Measurements from ENCODE around the gene IL11.

The IL11 gene

GRCh38 chr19:55369653-55370304, 484 bp downstream of the IL11 start:
- DNase-seq, result no peak

DNA sequence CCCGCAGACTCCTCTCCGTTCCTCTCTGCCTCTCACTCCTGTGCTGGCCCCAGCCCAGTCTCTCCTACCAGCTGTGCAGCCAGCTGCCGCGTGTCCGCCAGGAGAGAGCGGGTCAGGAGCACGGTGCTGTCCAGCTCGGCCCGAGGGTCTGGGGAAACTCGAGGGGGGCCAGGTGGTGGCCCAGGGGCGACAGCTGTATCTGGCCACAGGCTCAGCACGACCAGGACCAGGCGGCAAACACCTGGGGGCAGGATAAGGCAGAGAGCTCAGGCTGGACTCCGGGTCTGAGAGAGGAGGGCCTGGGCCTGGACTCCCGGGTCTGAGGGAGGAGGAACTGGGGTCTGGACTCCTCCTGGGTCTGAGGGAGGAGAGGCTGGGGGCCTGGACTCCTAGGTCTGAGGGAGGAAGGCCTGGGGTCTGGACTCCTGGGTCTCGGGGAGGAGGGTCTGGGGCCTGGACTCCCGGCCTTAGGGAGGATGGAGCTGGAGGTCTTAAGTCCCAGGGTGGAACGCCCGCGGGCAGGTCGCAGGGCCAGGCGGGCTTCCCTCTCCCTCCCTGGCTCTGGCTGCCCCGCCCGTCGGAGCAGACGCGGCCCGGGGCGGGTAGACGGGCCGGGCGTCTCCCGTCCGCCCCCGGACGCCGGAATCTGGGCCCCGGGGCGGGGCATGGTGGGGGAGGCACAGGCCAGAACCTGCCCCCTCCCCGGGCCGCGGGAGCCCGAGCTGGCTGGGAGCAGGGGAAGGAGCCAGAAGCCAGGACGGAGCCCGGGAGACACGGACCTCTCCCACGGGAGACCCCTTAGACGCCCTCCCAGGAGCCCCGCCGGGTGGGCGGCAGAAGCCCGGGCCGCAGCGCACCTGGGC, 1.3 kb downstream of the IL11 start:
- no peak for DNase-seq

GRCh38 chr19:55368106-55368505, 2.2 kb downstream of the IL11 start:
- no peak for DNase-seq

DNA sequence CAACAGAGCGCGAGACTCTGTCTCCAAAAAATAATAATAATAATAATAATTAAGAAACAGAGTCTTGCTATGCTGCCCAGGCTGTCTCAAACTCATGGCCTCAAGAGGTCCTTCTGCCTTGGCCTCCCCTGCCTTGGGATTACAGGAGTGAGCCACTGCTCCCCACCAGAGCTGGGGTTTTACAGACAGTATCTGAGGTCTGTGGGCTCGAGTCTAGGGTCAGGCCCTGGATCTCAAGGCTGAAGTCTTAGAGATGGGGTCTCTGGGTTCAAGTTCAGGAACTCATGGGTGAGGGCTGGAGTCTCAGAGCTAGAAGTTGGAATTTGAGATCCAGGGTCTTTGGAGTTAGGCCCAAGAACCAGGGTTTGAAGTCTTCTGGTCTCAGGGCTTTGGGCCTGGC, 3.5 kb downstream of the IL11 start:
- DNase-seq, result no peak

GRCh38 chr19:55365964-55366363, 4.3 kb downstream of the IL11 start:
- no peak for DNase-seq

DNA sequence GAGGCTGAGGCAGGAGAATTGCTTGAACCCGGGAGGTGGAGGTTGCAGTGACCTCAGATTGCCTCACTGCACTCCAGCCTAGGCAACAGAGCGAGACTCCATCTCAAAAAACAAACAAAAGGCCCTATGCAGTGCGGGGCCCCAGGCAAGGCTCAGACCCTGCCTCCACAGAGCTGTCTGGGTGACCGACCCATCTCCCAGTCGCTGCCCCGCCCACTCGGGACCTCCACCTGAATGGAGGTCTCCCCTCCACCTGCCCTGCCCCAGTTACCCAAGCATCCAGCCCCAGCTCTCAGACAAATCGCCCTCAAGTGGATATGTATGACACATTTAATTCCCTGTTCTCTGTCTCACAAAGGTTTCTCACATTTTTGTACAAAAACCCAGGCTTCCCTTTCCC, 5.0 kb downstream of the IL11 start:
- DNase-seq, result no peak

- DNase-seq, result no peak
Observed at GRCh38 chr19:55362990-55363716, 7.1 kb downstream of the IL11 start, which contains the start of gene GARIN5B. Gene GARIN5B, minus strand, starts transcription at chr19:55363260. Its CDS starts 194 bp downstream, at chr19:55363066.

- no peak for DNase-seq
Observed at GRCh38 chr19:55362174-55362989, 7.9 kb downstream of the IL11 start.

DNA sequence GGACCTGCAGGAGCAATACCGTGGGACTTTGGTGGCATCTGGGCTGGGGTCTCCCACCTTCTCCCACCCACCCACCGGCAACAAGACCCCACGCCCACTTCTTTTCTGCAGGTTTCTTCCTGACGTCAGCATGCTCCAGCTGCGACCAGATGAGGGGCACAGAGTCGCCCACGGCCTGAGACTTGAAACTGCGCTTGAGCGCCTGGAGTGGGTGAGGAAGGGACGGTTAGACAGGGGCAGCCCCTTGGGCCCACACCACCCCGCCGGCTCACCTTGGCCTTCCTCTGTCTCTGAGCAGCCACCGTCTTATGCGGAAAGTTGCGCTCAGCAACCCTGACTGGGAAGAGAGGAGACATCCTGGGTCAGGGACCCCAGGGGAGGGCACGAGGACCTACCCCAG, 9.4 kb downstream of the IL11 start:
- DNase-seq, result no peak

DNA sequence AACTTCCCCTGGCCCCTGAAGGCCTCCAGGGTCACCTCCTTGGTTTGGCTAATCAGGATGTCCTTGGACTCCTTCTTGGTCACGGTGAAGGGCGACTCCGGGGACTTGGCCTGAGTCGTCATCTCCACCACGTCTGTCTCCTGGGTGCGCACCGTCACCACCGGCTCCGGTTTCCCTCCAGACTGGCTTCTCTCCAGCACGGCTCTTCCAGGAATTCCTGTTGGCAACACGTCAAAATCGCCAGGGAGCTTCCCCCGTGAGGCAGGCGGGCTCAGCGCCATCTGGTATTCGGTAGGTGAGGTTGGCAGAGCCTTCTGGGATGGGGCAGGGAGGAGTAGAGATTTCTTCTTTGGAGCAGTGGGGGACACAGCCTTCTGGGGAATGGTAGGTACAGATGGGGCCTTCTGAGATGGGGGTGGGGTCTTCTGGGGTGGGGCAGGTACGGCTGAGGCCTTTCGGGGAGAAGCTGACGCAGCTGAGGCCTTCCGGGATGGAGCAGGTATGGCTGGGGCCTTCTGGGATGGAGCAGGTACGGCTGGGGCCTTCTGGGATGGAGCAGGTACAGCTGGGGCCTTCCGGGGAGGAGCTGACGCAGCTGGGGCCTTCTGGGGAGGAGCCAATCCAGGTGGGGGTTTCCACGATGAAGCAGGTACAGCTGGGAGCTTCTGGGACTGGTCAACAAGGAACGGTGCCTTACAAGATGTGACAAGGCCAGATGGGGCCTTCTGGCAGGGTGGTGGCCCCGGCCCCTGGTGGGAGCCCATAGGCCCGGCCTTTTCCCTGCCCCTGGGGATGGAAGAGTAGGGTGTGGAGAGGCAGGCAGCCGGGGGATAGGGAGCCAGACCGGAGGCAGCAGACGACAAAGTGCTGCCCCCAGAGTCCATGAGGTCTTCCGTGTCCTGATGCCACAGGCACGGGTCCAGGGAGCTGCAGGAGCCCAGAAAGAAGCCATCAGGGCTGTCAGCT, 11.0 kb downstream of the IL11 start:
- DNase-seq, result no peak

GRCh38 chr19:55358493-55358892, 11.8 kb downstream of the IL11 start:
- DNase-seq, result no peak

DNA sequence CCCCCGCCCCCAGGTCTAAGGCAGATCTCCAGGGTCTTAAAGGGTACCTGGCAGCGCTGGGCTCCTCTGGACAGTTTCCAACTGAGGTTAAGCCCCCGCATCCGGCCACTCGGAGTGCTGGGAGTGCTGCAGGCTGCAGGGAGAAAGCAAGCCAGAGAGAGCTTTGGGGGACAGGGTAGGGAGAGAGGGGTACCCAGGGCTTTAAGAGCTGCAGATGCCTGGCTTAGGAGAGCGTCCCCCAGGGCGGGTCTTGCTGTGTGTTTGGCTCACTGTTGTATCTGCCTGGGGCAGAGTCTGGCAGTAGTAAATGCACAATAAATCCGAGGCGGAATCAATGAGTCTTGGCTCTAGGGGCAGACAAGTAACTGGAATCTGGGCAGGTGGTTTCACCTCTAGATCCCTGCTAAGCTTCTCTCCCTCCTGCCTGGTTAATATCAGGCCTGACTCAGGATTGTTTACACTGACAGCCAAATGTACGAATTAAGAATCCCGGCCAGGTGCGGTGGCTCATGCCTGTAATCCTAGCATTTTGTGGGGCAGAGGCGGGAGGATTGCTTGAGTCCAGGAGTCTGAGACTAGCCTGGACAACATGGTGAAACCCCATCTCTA, 14.9 kb downstream of the IL11 start:
- no peak for DNase-seq

DNA sequence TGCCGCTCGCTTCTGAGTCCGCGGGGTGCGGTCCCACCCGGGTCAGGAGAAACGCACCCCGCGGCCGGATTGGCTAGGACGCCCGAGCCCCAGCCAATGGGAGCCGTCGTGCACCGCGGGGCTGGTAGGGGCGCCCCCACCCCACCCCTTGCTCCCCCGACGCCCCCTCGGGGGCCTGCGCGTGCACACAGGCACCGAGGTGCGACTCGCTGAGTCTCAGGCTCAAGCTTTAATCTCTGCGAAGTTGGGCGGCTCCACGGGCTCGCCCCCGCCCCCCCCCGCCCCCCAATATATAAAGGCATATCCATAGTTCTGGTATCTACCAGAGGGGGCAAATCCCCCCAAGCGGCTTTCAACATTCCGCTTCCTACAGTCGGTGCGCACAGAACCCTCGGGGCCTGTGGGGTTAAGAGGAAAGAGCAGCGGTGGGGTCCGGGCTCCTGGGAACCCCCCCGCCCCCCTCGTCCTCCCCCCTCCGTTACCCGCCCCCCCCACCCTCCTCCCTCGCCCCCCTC, 15.5 kb downstream of the IL11 start, which contains the start of gene COX6B2:
TSS of gene COX6B2 (minus strand) at position 22 of the 515 bp plus-strand sequence. CDS start 198 bp downstream, outside the sequence.
- DNase-seq, result no peak

GRCh38 chr19:55353803-55354697, 16.2 kb downstream of the IL11 start:
- DNase-seq, result peak; percentile 35

DNA sequence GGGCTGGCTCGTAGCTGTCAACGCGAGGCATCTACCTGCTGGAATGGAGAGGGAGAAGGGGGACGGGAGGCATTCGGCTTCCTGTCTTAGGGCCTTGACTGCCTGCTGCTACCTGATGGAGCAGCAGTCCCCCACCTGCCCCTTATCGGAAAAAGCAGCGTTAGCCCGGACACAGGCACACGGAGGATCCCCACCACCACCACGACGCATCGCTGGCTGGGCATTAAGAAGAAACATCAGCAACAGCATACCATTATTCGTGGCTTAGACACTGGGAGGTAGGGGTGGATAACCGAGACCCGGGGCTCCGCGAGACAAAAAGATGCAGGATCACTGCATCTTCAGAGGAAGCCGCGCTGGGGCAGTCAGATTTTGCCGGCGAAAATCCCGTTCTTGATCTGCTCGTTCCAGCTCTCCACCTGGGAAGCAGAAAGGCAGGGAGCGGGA, 16.9 kb downstream of the IL11 start:
- DNase-seq, result no peak

DNA sequence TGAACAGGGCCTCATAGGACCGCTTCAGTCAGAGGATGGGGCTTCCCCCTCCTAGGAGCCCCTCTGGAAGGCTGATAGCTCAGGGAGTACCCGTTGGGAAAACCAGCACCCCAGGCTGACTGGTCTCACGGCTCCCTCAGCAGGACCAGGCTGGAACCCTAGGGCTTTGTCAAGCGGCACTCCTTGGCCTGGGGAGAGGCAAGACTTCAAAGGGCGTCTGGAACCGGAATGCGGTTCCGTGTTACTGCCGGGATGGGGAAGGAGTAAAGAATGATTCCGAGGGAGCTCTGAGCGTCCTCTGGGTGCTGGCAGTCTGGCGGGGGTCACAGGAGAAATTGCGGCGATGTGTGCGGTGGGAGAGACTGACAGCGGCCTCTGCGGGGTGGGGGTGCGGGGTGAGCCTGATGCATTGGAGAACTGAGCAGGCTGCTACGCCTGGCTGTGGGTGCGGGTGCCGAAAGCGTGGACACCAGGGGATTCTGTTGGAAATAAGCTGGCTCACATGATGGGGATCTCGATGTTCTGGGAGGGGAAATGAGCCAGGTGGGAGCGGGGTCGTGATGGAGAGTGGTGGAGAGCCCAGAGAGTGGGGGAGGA, 17.6 kb downstream of the IL11 start:
- no peak for DNase-seq

DNA sequence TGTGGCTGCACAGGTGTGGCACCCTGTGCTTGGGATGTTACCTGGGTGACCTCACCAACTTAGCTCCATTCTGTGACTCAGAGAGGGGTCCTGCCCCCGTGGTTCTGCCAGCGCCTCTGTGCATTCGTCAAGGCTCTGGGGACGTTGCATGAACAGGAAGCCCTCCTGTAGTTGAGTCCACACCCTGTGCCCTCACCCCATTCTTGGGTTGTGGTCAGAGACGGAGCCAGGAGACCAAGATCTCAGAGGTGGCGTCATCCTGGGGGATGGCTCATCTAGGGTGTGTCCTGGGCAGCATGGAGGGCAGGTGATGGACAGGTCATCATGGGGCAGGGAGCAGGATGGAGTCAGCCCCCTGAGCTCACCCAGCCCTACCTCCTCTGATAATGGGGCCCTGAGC, 18.2 kb downstream of the IL11 start:
- no peak for DNase-seq

DNA sequence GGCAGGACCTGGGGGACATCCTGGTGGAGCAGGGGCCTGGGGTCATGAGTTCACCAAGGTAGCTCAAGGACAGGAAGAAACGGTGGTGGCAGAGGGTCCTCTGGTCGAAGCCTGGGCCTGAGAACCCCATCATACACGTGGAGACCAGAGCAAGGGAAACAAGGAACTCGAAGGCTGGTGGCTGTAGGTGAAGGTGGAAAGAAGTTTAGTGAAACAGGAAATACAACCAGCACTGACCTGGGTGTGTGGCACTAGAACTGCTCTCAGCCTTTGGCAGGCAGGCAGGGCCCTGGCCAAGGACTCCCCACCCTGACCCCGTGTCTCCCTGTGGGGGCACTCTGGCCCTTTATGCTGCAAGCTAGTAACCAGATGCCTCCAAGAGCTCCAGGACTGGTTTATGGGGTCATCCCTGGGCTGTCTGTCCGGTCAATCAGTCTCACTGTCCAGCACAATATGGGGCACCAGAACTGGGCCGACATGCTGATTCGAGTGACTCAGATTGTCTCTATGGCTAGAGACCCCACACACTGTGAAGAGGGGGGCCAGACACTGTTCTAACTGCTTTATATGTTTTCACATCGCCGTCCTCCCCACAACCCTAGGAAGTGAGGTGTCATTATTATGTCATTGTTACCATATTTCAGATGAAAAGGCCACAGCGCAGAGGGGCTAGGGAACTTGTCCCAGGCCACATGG, 19.5 kb downstream of the IL11 start:
- no peak for DNase-seq
